OCI-LY1 (cell line): Measurements from ENCODE around the gene GDF10.

Experiments used
- H2AFZ ChIP-seq: fragments of 200-600 bp; sonication (generic), shearing (Covaris generic); 2 replicates; pipeline ENCODE4 v1.6.0; 2014; ENCODE audit warnings: antibody characterized with exemption, mild to moderate bottlenecking, low read length
- H3F3A ChIP-seq: fragments of 200-600 bp; sonication (generic), shearing (Covaris generic); 2 replicates; pipeline ENCODE4 v1.6.0; 2014; ENCODE audit warnings: mild to moderate bottlenecking, antibody characterized with exemption, low read length, moderate library complexity; ENCODE audit not compliant: insufficient read depth
- H3K27ac ChIP-seq: fragments of 200-600 bp; sonication (generic); 2 replicates; pipeline ENCODE4 v1.5.1; 2014; ENCODE audit warnings: low read length, mixed run types, mild to moderate bottlenecking, low read depth; ENCODE audit not compliant: poor library complexity, severe bottlenecking
- H3K27me3 ChIP-seq: fragments of 200-600 bp; sonication (generic); 2 replicates; pipeline ENCODE4 v1.6.0; 2014; ENCODE audit warnings: antibody characterized with exemption, mild to moderate bottlenecking, low read length, moderate library complexity; ENCODE audit not compliant: insufficient read depth
- H3K36me3 ChIP-seq: fragments of 200-600 bp; sonication (generic); 2 replicates; pipeline ENCODE4 v1.6.1; 2014; ENCODE audit warnings: mild to moderate bottlenecking, antibody characterized with exemption, low read length, moderate library complexity, mixed read lengths; ENCODE audit not compliant: insufficient read depth
- H3K4me1 ChIP-seq: fragments of 200-600 bp; sonication (generic); 2 replicates; pipeline ENCODE4 v1.5.1; 2014; ENCODE audit warnings: mild to moderate bottlenecking, low read length, moderate library complexity; ENCODE audit not compliant: insufficient read depth, severe bottlenecking
- H3K4me2 ChIP-seq: fragments of 200-600 bp; sonication (generic), shearing (Covaris generic); 2 replicates; pipeline ENCODE4 v1.6.1; 2014; ENCODE audit warnings: low read length
- H3K4me3 ChIP-seq: fragments of 200-600 bp; sonication (generic); 2 replicates; pipeline ENCODE4 v1.5.1; 2014; ENCODE audit warnings: low read length, low read depth, mild to moderate bottlenecking, mixed read lengths; ENCODE audit not compliant: poor library complexity, severe bottlenecking
- H3K79me2 ChIP-seq: fragments of 200-600 bp; shearing (Covaris generic); 2 replicates; pipeline ENCODE4 v1.6.1; 2016; ENCODE audit warnings: mixed run types, low read length, mixed read lengths; ENCODE audit not compliant: insufficient read depth
- H3K9ac ChIP-seq: fragments of 200-600 bp; sonication (generic), shearing (Covaris generic); 2 replicates; pipeline ENCODE4 v1.6.1; 2014; ENCODE audit warnings: mild to moderate bottlenecking, low read length, mixed read lengths
- H3K9me2 ChIP-seq: fragments of 200-600 bp; sonication (generic), shearing (Covaris generic); 2 replicates; pipeline ENCODE4 v1.6.1; 2014; ENCODE audit warnings: low read depth, mild to moderate bottlenecking, low read length, mixed read lengths
- H3K9me3 ChIP-seq: fragments of 200-600 bp; shearing (Covaris generic); 2 replicates; pipeline ENCODE4 v1.6.1; 2014; ENCODE audit warnings: low read length, mixed read lengths
- H4K20me1 ChIP-seq: fragments of 200-600 bp; sonication (generic), shearing (Covaris generic); 2 replicates; pipeline ENCODE4 v1.6.0; 2016; ENCODE audit warnings: mild to moderate bottlenecking, low read length; ENCODE audit not compliant: insufficient read depth
- CTCF ChIP-seq: fragments of 200-600 bp; sonication (generic), shearing (Covaris generic); IDR thresholded peaks from 2 replicates; pipeline ENCODE4 v1.5.1; 2017; ENCODE audit warnings: mild to moderate bottlenecking, antibody characterized with exemption, low read length, moderate library complexity, mixed read lengths
- EZH2 ChIP-seq: fragments of 200-600 bp; sonication (generic), shearing (Covaris generic); IDR thresholded peaks from 2 replicates; pipeline ENCODE4 v1.8.0; 2017; ENCODE audit warnings: borderline replicate concordance, mixed run types, mild to moderate bottlenecking, antibody characterized with exemption, low read length, moderate library complexity, mixed read lengths

GDF10 gene

GRCh38 chr10:47353351-47353750 lies 53.4 kb downstream of the GDF10 start:
- H2AFZ ChIP-seq: no peak overlapping the region
- no peaks in the 10 kb centered on the region for H3K9me2 ChIP-seq
- no peak overlapping the region for H3K27ac ChIP-seq
- no peaks in the 10 kb centered on the region for H4K20me1 ChIP-seq
- no peaks in the 10 kb centered on the region for H3K9me3 ChIP-seq
- no peak overlapping the region for H3K4me2 ChIP-seq
- H3K27me3 ChIP-seq: no peaks in the 10 kb centered on the region
- H3K4me1 ChIP-seq: no peaks in the 10 kb centered on the region
- no peaks in the 10 kb centered on the region for H3K36me3 ChIP-seq
- no peak for TF ChIP-seq EZH2
- TF ChIP-seq CTCF: no peak
- no peaks in the 10 kb centered on the region for H3F3A ChIP-seq
- no peaks in the 10 kb centered on the region for H3K79me2 ChIP-seq
- H3K9ac ChIP-seq: no peak overlapping the region
- no peak overlapping the region for H3K4me3 ChIP-seq

DNA sequence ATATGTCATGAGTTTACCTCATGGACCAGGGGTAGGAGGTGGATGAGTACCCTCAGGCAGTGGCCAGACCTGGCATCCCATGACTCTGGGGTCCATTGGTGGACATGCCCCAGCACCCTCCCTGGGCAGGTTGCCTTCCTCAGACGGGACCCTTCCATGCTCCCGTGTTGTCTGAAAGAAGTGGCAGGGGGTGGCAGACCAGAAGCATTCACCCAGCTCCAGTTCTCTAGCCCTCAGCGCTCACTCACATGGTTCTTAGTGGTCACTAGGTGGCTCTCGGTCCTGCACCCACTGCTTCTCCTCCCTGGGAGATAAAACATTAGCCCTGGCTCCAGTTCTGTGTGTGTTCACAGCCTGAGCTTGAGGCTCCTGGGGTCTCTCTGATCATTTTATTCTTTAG lies 54.2 kb downstream of the GDF10 start:
- no peaks in the 10 kb centered on the region for H3F3A ChIP-seq
- no peak overlapping the region for H3K4me2 ChIP-seq
- H3K9ac ChIP-seq: no peak overlapping the region
- no peak overlapping the region for H3K27ac ChIP-seq
- H3K79me2 ChIP-seq: no peaks in the 10 kb centered on the region
- no peak overlapping the region for H3K4me3 ChIP-seq
- H3K9me2 ChIP-seq: no peaks in the 10 kb centered on the region
- H3K36me3 ChIP-seq: no peaks in the 10 kb centered on the region
- H3K9me3 ChIP-seq: no peaks in the 10 kb centered on the region
- no peaks in the 10 kb centered on the region for H4K20me1 ChIP-seq
- H2AFZ ChIP-seq: no peak overlapping the region
- no peak for TF ChIP-seq EZH2
- TF ChIP-seq CTCF: no peak
- H3K27me3 ChIP-seq: no peaks in the 10 kb centered on the region
- no peaks in the 10 kb centered on the region for H3K4me1 ChIP-seq

DNA sequence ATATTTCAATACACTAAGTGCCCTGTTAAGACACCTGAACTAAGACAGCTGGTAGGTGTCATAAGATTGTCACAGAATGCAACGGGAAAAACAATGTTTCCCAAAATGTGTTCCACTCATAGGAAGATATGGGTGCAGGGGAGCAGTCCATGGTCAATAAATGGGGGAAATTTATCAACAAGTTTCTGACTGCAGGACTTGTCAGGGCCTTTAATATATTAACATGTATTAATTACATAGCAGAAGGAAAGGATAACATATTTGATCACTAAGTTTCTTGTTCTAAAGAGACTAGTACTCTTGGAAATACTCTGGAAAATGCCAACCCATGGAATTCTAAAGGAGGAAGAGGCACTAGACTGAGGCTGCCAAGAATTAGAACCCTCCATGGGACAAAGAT lies 54.9 kb downstream of the GDF10 start:
- H3K9ac ChIP-seq: no peak overlapping the region
- H3K4me3 ChIP-seq: no peak overlapping the region
- no peaks in the 10 kb centered on the region for H3K79me2 ChIP-seq
- H3F3A ChIP-seq: no peaks in the 10 kb centered on the region
- H3K27me3 ChIP-seq: no peaks in the 10 kb centered on the region
- no peaks in the 10 kb centered on the region for H4K20me1 ChIP-seq
- no peaks in the 10 kb centered on the region for H3K9me2 ChIP-seq
- H3K27ac ChIP-seq: no peak overlapping the region
- H2AFZ ChIP-seq: no peak overlapping the region
- no peaks in the 10 kb centered on the region for H3K4me1 ChIP-seq
- no peaks in the 10 kb centered on the region for H3K9me3 ChIP-seq
- no peak overlapping the region for H3K4me2 ChIP-seq
- no peaks in the 10 kb centered on the region for H3K36me3 ChIP-seq
- TF ChIP-seq CTCF (no peak), EZH2 (no peak)
